ENCODE data around the gene ASZ1. TPM values are rescaled to one million over a fixed set of nuclear protein-coding genes. Genes with fewer than 3 reads are reported as not detected.

Gene ASZ1
- total RNA-seq, 1 experiment from 2014 or later, result not detected

- TF ChIP-seq POLR2AphosphoS5 (IDR thresholded peaks at IDR 0.05; ENCODE audit: low read depth, low read length) (no peak), CEBPB (IDR thresholded peaks at IDR 0.05; ENCODE audit: low read depth) (no peak), FOSL1 (IDR thresholded peaks at IDR 0.05; ENCODE audit: low read depth) (no peak), ATF3 (IDR thresholded peaks at IDR 0.05) (no peak), EGR1 (IDR thresholded peaks at IDR 0.05; ENCODE audit: low read depth) (no peak), ZFX (IDR thresholded peaks at IDR 0.05) (no peak)
Observed at GRCh38 chr7:117403737-117404136, 23.6 kb downstream of the ASZ1 start (continued).

DNA sequence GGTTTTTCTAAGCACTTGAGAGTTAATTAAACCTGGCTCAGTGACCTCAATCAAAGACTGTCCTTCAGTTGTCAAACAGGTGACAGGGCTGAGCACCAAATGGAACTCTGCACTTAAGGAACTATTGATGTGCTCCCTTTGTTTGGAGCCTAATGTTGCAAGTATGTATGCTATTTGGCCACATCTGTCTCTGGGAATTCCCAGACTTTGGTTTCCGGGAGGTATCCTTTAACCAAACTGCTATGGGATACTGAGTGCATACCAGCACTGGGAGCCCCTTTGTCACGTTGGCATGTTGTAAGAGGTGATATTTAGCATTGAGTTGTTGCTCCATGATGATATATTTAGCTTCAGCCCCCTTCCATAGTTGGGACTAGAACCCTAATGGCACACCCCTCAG is 25.2 kb downstream of the ASZ1 start:
- POLR2A ChIA-PET, result no interaction called here
- ATAC-seq (no peak), DNase-seq (ENCODE audit: low read depth, low spot score) (no peak)
- no peak overlapping the region for H3K4me2 ChIP-seq (ENCODE audit: low read length)
- H3K9me2 ChIP-seq (ENCODE audit: insufficient read depth), result no peaks in the 10 kb centered on the region
- no peaks in the 10 kb centered on the region for H3K9me3 ChIP-seq (ENCODE audit: control insufficient read depth in 1 of 2, insufficient read depth in 1 of 2, low read depth in 1 of 2, low read length in 2 of 2)
- no peaks in the 10 kb centered on the region for H3K79me2 ChIP-seq (ENCODE audit: insufficient read depth, low read length)
- H3K4me3 ChIP-seq (replicated peaks in 1 of 2; ENCODE audit: low read depth in 1 of 2, low read length in 2 of 2), result no peak overlapping the region
- no TSS peak for BruUV-seq (replicated peaks)
- RAD21 ChIA-PET (ENCODE audit: low non-redundant PET in 1 of 2, low total read pairs in 2 of 2, uncharacterized antibody in 2 of 2, unreplicated experiment in 2 of 2), result no interaction called here
- H3K27me3 ChIP-seq (ENCODE audit: insufficient read depth, low read length), result no peaks in the 10 kb centered on the region
- H3K9ac ChIP-seq (ENCODE audit: low read length), result no peak overlapping the region
- no peaks in the 10 kb centered on the region for H4K20me1 ChIP-seq (ENCODE audit: insufficient read depth)
- H3K4me1 ChIP-seq (ENCODE audit: control insufficient read depth in 1 of 2, insufficient read depth in 2 of 2, low read length in 2 of 2), result no peaks in the 10 kb centered on the region
- no peaks in the 10 kb centered on the region for H3K36me3 ChIP-seq (ENCODE audit: control insufficient read depth in 1 of 2, insufficient read depth in 2 of 2, low read length in 2 of 2)
- no peak for TF ChIP-seq SP1 (IDR thresholded peaks at IDR 0.05; ENCODE audit: low read depth)
- no peak for TF ChIP-seq RAD21 (IDR thresholded peaks at IDR 0.05; ENCODE audit: low read depth)
- TF ChIP-seq ATF3 (IDR thresholded peaks at IDR 0.05), result no peak
- TF ChIP-seq EZH2phosphoT487 (IDR thresholded peaks at IDR 0.05; ENCODE audit: borderline replicate concordance), result no peak
- no peak for TF ChIP-seq ZNF274 (IDR thresholded peaks at IDR 0.05; ENCODE audit: low read depth, low read length)
- TF ChIP-seq FOSL1 (IDR thresholded peaks at IDR 0.05; ENCODE audit: low read depth), result no peak
- no peak for TF ChIP-seq EGR1 (IDR thresholded peaks at IDR 0.05; ENCODE audit: low read depth)
- no peak for TF ChIP-seq POLR2AphosphoS5 (IDR thresholded peaks at IDR 0.05; ENCODE audit: low read depth, low read length)
- no peak for TF ChIP-seq SRF (IDR thresholded peaks at IDR 0.05; ENCODE audit: low read depth)
- no peak for TF ChIP-seq CBX3 (IDR thresholded peaks at IDR 0.05; ENCODE audit: low read depth)
- TF ChIP-seq YY1 (IDR thresholded peaks at IDR 0.05; ENCODE audit: extremely low read depth, insufficient replicate concordance, low read depth, low read length), result no peak
- no peak for TF ChIP-seq EZH2 (IDR thresholded peaks at IDR 0.05)
- no peak overlapping the region for H3K27ac ChIP-seq (ENCODE audit: low read depth, low read length)
- no peak overlapping the region for H2AFZ ChIP-seq (ENCODE audit: low read depth, low read length, poor library complexity, severe bottlenecking)
- intact Hi-C loops (cut with micrococcal nuclease), result no loop called here
- CTCF ChIA-PET, result no interaction called here

Data from HCT116 (cell line).